Mononuclear cell (primary cell): ENCODE measurements around the gene UBE2O. TPM values are rescaled to one million over a fixed set of nuclear protein-coding genes. Genes with fewer than 3 reads are reported as not detected.

ENCODE experiments used
- H3K27me3 ChIP-seq: 2 replicates; pipeline ENCODE4 v1.6.0; 2011; ENCODE audit warnings: low read length, control low read depth; ENCODE audit not compliant: insufficient read depth
- H3K4me1 ChIP-seq: 2 replicates; pipeline ENCODE4 v1.5.1; 2011; ENCODE audit warnings: mild to moderate bottlenecking, low read length, control low read depth; ENCODE audit not compliant: insufficient read depth
- H3K4me3 ChIP-seq: 2 replicates; pipeline ENCODE4 v1.5.1; 2011; ENCODE audit warnings: mild to moderate bottlenecking, low read length, moderate library complexity
- H3K9me3 ChIP-seq: 2 replicates; pipeline ENCODE4 v1.5.1; 2011; ENCODE audit warnings: low read depth, mild to moderate bottlenecking, control low read depth, low read length
- total RNA-seq: library from RNA; depleted of rRNA; stranded (reverse); fragments of >200 nt; gene quantifications from one replicate; pipeline ENCODE4 v1.2.3, GENCODE V29; 2012

UBE2O gene
- total RNA-seq, 1 donor, result 15.2 TPM

GRCh38 chr17:76427501-76428231 lies 25.3 kb downstream of the UBE2O start:
- peaks cover 33% of the 10 kb centered on the region for H3K4me1 ChIP-seq
- H3K4me3 ChIP-seq, result no peak overlapping the region
- no peaks in the 10 kb centered on the region for H3K27me3 ChIP-seq
- no peaks in the 10 kb centered on the region for H3K9me3 ChIP-seq

GRCh38 chr17:76426853-76427252 lies 26.1 kb downstream of the UBE2O start:
- Histone ChIP-seq H3K4me1 (peaks cover 33% of the 10 kb centered on the region), H3K9me3 (no peaks in the 10 kb centered on the region), H3K4me3 (no peak overlapping the region), H3K27me3 (no peaks in the 10 kb centered on the region)

GRCh38 chr17:76422860-76423259 lies 30.1 kb downstream of the UBE2O start:
- Histone ChIP-seq H3K27me3 (no peaks in the 10 kb centered on the region), H3K9me3 (no peaks in the 10 kb centered on the region), H3K4me3 (no peak overlapping the region), H3K4me1 (peaks cover 19% of the 10 kb centered on the region)

- Histone ChIP-seq H3K9me3 (no peaks in the 10 kb centered on the region), H3K27me3 (no peaks in the 10 kb centered on the region), H3K4me3 (no peak overlapping the region), H3K4me1 (peaks cover 15% of the 10 kb centered on the region)
These were observed 30.5 kb downstream of the UBE2O start for GRCh38 chr17:76422406-76422805.

GRCh38 chr17:76421044-76421407 lies 31.9 kb downstream of the UBE2O start:
- H3K4me3 ChIP-seq, result no peak overlapping the region

GRCh38 chr17:76420356-76421043 lies 32.5 kb downstream of the UBE2O start:
- no peaks in the 10 kb centered on the region for H3K4me1 ChIP-seq
- H3K9me3 ChIP-seq, result no peaks in the 10 kb centered on the region
- no peak overlapping the region for H3K4me3 ChIP-seq
- no peaks in the 10 kb centered on the region for H3K27me3 ChIP-seq

More at GRCh38 chr17:76421044-76421407, 31.9 kb downstream of the UBE2O start:
- Histone ChIP-seq H3K9me3 (no peaks in the 10 kb centered on the region), H3K4me1 (peaks cover 4% of the 10 kb centered on the region), H3K27me3 (no peaks in the 10 kb centered on the region)

- Histone ChIP-seq H3K27me3 (no peaks in the 10 kb centered on the region), H3K4me1 (no peaks in the 10 kb centered on the region), H3K4me3 (no peak overlapping the region), H3K9me3 (no peaks in the 10 kb centered on the region)
These were observed 33.2 kb downstream of the UBE2O start for GRCh38 chr17:76419576-76420260.

- Histone ChIP-seq H3K27me3 (no peaks in the 10 kb centered on the region), H3K9me3 (no peaks in the 10 kb centered on the region), H3K4me3 (no peak overlapping the region), H3K4me1 (no peaks in the 10 kb centered on the region)
These were observed 35.3 kb downstream of the UBE2O start for GRCh38 chr17:76417499-76418143.

GRCh38 chr17:76416899-76417298 lies 36.1 kb downstream of the UBE2O start:
- no peaks in the 10 kb centered on the region for H3K9me3 ChIP-seq
- no peak overlapping the region for H3K4me3 ChIP-seq
- H3K27me3 ChIP-seq, result no peaks in the 10 kb centered on the region
- H3K4me1 ChIP-seq, result no peaks in the 10 kb centered on the region

- H3K9me3 ChIP-seq, result no peaks in the 10 kb centered on the region
- no peak overlapping the region for H3K4me3 ChIP-seq
- H3K4me1 ChIP-seq, result no peaks in the 10 kb centered on the region
- H3K27me3 ChIP-seq, result no peaks in the 10 kb centered on the region
These were observed 36.5 kb downstream of the UBE2O start for GRCh38 chr17:76416457-76416856.

GRCh38 chr17:76415786-76416185 lies 37.2 kb downstream of the UBE2O start:
- no peaks in the 10 kb centered on the region for H3K4me1 ChIP-seq
- H3K4me3 ChIP-seq, result no peak overlapping the region

GRCh38 chr17:76414334-76415295 lies 38.3 kb downstream of the UBE2O start:
- no peak overlapping the region for H3K4me3 ChIP-seq
- H3K4me1 ChIP-seq, result no peaks in the 10 kb centered on the region
- no peaks in the 10 kb centered on the region for H3K9me3 ChIP-seq
- H3K27me3 ChIP-seq, result no peaks in the 10 kb centered on the region

More at GRCh38 chr17:76415786-76416185, 37.2 kb downstream of the UBE2O start:
- H3K27me3 ChIP-seq, result no peaks in the 10 kb centered on the region
- no peaks in the 10 kb centered on the region for H3K9me3 ChIP-seq

GRCh38 chr17:76411247-76411646 lies 41.7 kb downstream of the UBE2O start:
- Histone ChIP-seq H3K27me3 (no peaks in the 10 kb centered on the region), H3K4me1 (peaks cover 17% of the 10 kb centered on the region), H3K4me3 (no peak overlapping the region), H3K9me3 (no peaks in the 10 kb centered on the region)

- Histone ChIP-seq H3K9me3 (no peaks in the 10 kb centered on the region), H3K27me3 (no peaks in the 10 kb centered on the region), H3K4me1 (peaks cover 25% of the 10 kb centered on the region)
These were observed 42.5 kb downstream of the UBE2O start for GRCh38 chr17:76410328-76410965.

More at GRCh38 chr17:76410328-76410965, 42.5 kb downstream of the UBE2O start:
- no peak overlapping the region for H3K4me3 ChIP-seq
